OCI-LY1 (cell line): ENCODE results near the gene NPM1.

Experiments
- H2AFZ ChIP-seq: fragments of 200-600 bp; sonication (generic), shearing (Covaris generic); 2 replicates; pipeline ENCODE4 v1.6.0; 2014; ENCODE audit warnings: antibody characterized with exemption, mild to moderate bottlenecking, low read length
- H3F3A ChIP-seq: fragments of 200-600 bp; sonication (generic), shearing (Covaris generic); 2 replicates; pipeline ENCODE4 v1.6.0; 2014; ENCODE audit warnings: mild to moderate bottlenecking, antibody characterized with exemption, low read length, moderate library complexity; ENCODE audit not compliant: insufficient read depth
- H3K27ac ChIP-seq: fragments of 200-600 bp; sonication (generic); 2 replicates; pipeline ENCODE4 v1.5.1; 2014; ENCODE audit warnings: low read length, mixed run types, mild to moderate bottlenecking, low read depth; ENCODE audit not compliant: poor library complexity, severe bottlenecking
- H3K27me3 ChIP-seq: fragments of 200-600 bp; sonication (generic); 2 replicates; pipeline ENCODE4 v1.6.0; 2014; ENCODE audit warnings: antibody characterized with exemption, mild to moderate bottlenecking, low read length, moderate library complexity; ENCODE audit not compliant: insufficient read depth
- H3K36me3 ChIP-seq: fragments of 200-600 bp; sonication (generic); 2 replicates; pipeline ENCODE4 v1.6.1; 2014; ENCODE audit warnings: mild to moderate bottlenecking, antibody characterized with exemption, low read length, moderate library complexity, mixed read lengths; ENCODE audit not compliant: insufficient read depth
- H3K4me1 ChIP-seq: fragments of 200-600 bp; sonication (generic); 2 replicates; pipeline ENCODE4 v1.5.1; 2014; ENCODE audit warnings: mild to moderate bottlenecking, low read length, moderate library complexity; ENCODE audit not compliant: insufficient read depth, severe bottlenecking
- H3K4me2 ChIP-seq: fragments of 200-600 bp; sonication (generic), shearing (Covaris generic); 2 replicates; pipeline ENCODE4 v1.6.1; 2014; ENCODE audit warnings: low read length
- H3K4me3 ChIP-seq: fragments of 200-600 bp; sonication (generic); 2 replicates; pipeline ENCODE4 v1.5.1; 2014; ENCODE audit warnings: low read length, low read depth, mild to moderate bottlenecking, mixed read lengths; ENCODE audit not compliant: poor library complexity, severe bottlenecking
- H3K79me2 ChIP-seq: fragments of 200-600 bp; shearing (Covaris generic); 2 replicates; pipeline ENCODE4 v1.6.1; 2016; ENCODE audit warnings: mixed run types, low read length, mixed read lengths; ENCODE audit not compliant: insufficient read depth
- H3K9ac ChIP-seq: fragments of 200-600 bp; sonication (generic), shearing (Covaris generic); 2 replicates; pipeline ENCODE4 v1.6.1; 2014; ENCODE audit warnings: mild to moderate bottlenecking, low read length, mixed read lengths
- H3K9me2 ChIP-seq: fragments of 200-600 bp; sonication (generic), shearing (Covaris generic); 2 replicates; pipeline ENCODE4 v1.6.1; 2014; ENCODE audit warnings: low read depth, mild to moderate bottlenecking, low read length, mixed read lengths
- H3K9me3 ChIP-seq: fragments of 200-600 bp; shearing (Covaris generic); 2 replicates; pipeline ENCODE4 v1.6.1; 2014; ENCODE audit warnings: low read length, mixed read lengths
- H4K20me1 ChIP-seq: fragments of 200-600 bp; sonication (generic), shearing (Covaris generic); 2 replicates; pipeline ENCODE4 v1.6.0; 2016; ENCODE audit warnings: mild to moderate bottlenecking, low read length; ENCODE audit not compliant: insufficient read depth
- EZH2 ChIP-seq: fragments of 200-600 bp; sonication (generic), shearing (Covaris generic); IDR thresholded peaks from 2 replicates; pipeline ENCODE4 v1.8.0; 2017; ENCODE audit warnings: borderline replicate concordance, mixed run types, mild to moderate bottlenecking, antibody characterized with exemption, low read length, moderate library complexity, mixed read lengths
- TF ChIP-seq, protein P1 (sequence below): fragments of 200-600 bp; sonication (generic), shearing (Covaris generic); IDR thresholded peaks from 2 replicates; pipeline ENCODE4 v1.5.1; 2017; ENCODE audit warnings: mild to moderate bottlenecking, antibody characterized with exemption, low read length, moderate library complexity, mixed read lengths

NPM1 gene

DNA sequence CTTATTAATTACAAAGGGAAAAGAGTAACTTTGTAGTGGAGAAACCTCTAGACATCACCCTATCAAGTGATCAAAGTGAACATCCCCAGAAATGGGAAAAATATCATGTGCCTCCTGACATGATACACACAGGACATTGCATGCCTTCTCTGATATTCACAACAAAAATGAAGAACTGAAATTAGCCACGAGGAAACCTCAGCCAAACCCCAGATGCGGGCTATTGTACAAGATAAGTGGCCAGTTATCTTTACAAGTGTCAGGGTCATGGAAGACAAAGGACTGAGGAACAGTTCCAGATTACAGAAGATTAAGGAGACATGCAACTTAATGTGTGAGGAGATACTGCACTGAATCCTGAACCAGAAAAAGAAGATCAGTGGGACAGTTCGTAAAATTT lies 23.8 kb upstream of the NPM1 start:
- H2AFZ ChIP-seq, result no peak overlapping the region
- H3K9me3 ChIP-seq, result no peaks in the 10 kb centered on the region
- no peak overlapping the region for H3K4me2 ChIP-seq
- H3K27me3 ChIP-seq, result no peaks in the 10 kb centered on the region
- H3K36me3 ChIP-seq, result no peaks in the 10 kb centered on the region
- H3F3A ChIP-seq, result no peaks in the 10 kb centered on the region
- no peak for TF ChIP-seq EZH2
- TF ChIP-seq, protein P1, sequence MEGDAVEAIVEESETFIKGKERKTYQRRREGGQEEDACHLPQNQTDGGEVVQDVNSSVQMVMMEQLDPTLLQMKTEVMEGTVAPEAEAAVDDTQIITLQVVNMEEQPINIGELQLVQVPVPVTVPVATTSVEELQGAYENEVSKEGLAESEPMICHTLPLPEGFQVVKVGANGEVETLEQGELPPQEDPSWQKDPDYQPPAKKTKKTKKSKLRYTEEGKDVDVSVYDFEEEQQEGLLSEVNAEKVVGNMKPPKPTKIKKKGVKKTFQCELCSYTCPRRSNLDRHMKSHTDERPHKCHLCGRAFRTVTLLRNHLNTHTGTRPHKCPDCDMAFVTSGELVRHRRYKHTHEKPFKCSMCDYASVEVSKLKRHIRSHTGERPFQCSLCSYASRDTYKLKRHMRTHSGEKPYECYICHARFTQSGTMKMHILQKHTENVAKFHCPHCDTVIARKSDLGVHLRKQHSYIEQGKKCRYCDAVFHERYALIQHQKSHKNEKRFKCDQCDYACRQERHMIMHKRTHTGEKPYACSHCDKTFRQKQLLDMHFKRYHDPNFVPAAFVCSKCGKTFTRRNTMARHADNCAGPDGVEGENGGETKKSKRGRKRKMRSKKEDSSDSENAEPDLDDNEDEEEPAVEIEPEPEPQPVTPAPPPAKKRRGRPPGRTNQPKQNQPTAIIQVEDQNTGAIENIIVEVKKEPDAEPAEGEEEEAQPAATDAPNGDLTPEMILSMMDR, result no peak
- no peak overlapping the region for H3K27ac ChIP-seq
- no peaks in the 10 kb centered on the region for H3K4me1 ChIP-seq
- H3K79me2 ChIP-seq, result no peaks in the 10 kb centered on the region
- H4K20me1 ChIP-seq, result no peaks in the 10 kb centered on the region
- H3K9me2 ChIP-seq, result no peaks in the 10 kb centered on the region
- H3K4me3 ChIP-seq, result no peak overlapping the region
- H3K9ac ChIP-seq, result no peak overlapping the region

DNA sequence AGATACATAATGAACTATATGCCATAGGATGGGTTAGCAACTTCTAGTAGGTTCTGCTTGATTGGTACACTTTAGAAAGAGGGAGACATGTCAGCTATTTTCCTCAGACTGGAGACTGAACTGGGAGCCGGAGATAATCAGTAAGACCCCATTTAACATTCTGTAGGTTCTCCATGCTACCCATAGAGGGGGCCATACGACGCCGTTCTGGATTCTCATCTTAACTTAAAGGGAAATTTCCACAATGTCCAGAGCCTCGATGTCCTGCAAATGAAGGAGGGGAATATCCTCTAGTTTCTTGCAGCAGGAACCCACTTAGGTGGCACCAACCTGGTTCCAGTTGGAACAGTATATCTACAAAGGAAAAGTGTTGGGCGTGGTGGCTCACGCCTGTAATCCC lies 22.3 kb upstream of the NPM1 start:
- Histone ChIP-seq H3K9me3 (no peaks in the 10 kb centered on the region), H3K79me2 (no peaks in the 10 kb centered on the region), H3K27me3 (no peaks in the 10 kb centered on the region), H2AFZ (no peak overlapping the region), H3K4me2 (no peak overlapping the region), H3K4me3 (no peak overlapping the region), H3K9ac (no peak overlapping the region), H3F3A (no peaks in the 10 kb centered on the region), H3K27ac (no peak overlapping the region), H3K9me2 (no peaks in the 10 kb centered on the region), H3K4me1 (no peaks in the 10 kb centered on the region), H4K20me1 (no peaks in the 10 kb centered on the region), H3K36me3 (no peaks in the 10 kb centered on the region)
- no peak for TF ChIP-seq EZH2
- TF ChIP-seq, protein P1, result peak; percentile 49; the same call in 1 of the 2 replicates

DNA sequence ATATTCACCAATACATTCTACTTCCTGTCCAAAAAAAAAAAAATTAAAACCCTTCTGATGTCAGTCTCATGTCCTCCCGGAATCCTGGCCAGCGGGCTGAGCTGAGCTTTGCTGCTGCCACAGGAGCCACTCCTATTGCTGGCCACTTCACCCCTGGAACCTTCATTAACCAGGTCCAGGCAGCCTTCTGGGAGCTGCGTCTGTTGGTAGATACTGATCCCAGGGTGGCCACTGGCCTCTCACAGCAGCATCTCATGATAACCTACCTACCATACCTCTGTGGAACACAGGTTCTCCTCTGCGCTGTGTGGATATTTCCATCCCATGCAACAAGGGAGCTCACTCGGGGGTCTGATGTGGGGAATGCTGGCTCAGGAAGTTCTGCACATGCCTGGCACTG lies 21.0 kb upstream of the NPM1 start:
- Histone ChIP-seq H3F3A (no peaks in the 10 kb centered on the region), H3K4me3 (no peak overlapping the region), H3K36me3 (no peaks in the 10 kb centered on the region), H3K9me2 (no peaks in the 10 kb centered on the region), H3K9me3 (no peaks in the 10 kb centered on the region), H2AFZ (no peak overlapping the region), H3K9ac (no peak overlapping the region), H3K27ac (no peak overlapping the region), H3K4me1 (no peaks in the 10 kb centered on the region), H3K79me2 (no peaks in the 10 kb centered on the region), H4K20me1 (no peaks in the 10 kb centered on the region), H3K27me3 (no peaks in the 10 kb centered on the region), H3K4me2 (no peak overlapping the region)
- no peak for TF ChIP-seq EZH2
- TF ChIP-seq, protein P1, result no peak
